Nucleus accumbens (tissue), 56 donors: ENCODE results near the gene SLC16A3.

ENCODE experiments used
- DNase-seq, 56 donors: peaks; one replicate each; lab custom pipeline; 2025; lab: John Stamatoyannopoulos, UW

SLC16A3 gene

GRCh38 chr17:82235056-82235774 lies 6.4 kb downstream of the SLC16A3 start:
- no peak for DNase-seq

DNA sequence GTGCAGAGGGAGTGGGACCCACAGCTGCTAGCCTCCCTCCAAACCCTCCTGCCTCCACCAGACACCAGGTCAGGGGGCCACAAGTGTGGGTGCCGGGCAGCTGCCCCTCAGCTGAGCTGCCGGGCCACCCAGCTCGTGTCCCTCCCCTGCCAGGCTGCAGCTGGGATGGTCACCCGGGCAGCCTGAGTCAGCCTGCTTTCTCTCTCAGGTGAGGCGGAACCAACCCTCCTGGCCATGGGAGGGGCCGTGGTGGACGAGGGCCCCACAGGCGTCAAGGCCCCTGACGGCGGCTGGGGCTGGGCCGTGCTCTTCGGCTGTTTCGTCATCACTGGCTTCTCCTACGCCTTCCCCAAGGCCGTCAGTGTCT lies 6.9 kb downstream of the SLC16A3 start:
- no peak for DNase-seq

DNA sequence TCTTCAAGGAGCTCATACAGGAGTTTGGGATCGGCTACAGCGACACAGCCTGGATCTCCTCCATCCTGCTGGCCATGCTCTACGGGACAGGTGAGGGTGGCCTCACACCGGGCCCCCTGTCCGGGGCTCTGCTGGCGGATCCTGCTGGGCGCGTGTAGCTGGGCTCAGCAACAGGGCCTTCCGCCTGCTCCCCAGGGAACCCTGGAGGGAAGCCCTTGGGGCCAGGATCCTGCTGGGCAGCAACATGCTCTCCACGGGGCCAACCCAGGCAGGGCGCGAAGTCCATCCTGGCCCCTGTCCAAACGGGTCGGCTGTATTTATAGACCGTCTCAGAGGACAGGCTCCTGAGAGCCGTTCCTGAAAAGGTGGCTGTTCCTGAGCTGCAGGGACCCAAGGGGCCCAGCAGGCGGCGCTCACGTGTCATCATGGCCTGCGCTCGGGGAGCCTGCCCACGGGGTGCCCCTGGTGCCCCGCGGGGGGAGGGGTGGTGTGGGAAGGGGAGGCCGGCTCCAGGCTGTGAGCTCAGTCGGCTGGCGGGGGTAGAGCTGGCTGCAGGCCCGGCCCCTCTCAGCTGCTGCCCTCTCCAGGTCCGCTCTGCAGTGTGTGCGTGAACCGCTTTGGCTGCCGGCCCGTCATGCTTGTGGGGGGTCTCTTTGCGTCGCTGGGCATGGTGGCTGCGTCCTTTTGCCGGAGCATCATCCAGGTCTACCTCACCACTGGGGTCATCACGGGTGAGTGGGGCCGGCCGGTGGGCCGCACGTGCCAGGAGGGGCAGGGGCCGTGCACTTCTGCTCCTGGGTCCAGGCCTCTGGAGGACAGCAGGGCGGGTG lies 7.5 kb downstream of the SLC16A3 start:
- DNase-seq: peak in 48 of 56 donors; percentile 18 to 85 (median 53)

DNA sequence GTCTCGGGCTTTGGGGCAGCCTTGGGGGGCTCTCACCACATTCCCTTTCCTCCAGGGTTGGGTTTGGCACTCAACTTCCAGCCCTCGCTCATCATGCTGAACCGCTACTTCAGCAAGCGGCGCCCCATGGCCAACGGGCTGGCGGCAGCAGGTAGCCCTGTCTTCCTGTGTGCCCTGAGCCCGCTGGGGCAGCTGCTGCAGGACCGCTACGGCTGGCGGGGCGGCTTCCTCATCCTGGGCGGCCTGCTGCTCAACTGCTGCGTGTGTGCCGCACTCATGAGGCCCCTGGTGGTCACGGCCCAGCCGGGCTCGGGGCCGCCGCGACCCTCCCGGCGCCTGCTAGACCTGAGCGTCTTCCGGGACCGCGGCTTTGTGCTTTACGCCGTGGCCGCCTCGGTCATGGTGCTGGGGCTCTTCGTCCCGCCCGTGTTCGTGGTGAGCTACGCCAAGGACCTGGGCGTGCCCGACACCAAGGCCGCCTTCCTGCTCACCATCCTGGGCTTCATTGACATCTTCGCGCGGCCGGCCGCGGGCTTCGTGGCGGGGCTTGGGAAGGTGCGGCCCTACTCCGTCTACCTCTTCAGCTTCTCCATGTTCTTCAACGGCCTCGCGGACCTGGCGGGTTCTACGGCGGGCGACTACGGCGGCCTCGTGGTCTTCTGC lies 8.4 kb downstream of the SLC16A3 start:
- DNase-seq: no peak

DNA sequence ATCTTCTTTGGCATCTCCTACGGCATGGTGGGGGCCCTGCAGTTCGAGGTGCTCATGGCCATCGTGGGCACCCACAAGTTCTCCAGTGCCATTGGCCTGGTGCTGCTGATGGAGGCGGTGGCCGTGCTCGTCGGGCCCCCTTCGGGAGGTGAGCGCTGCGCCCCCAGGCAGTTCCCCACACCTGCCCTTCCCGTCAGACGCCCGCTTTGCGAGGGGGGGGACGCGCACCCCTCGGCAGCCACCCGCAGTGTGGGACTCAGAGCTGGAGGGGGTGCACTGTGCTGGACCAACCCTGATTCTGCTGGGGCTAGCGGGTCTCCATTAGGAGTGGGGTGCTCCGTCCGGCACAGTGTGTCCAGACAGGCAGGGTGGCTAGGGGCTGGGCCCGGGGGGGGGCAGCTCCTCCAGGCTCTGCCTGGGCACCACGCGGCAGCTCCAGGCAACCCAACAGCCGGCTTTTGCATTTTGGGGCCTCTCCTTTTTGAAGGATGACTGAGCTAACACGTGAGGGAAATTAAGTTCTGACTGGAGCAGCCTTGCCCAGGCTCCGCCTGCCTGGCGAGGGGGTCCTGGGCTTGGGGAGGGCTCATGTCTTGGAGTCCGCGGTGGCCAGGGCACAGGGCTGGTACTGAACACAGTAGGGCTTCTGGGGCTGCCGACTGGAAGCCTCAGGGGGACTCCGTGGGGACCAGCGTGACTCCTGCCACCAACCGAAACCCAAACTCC lies 9.1 kb downstream of the SLC16A3 start:
- peak in 4 of 56 donors; percentile 23 to 62 (median 30) for DNase-seq

GRCh38 chr17:82238472-82239201 lies 9.8 kb downstream of the SLC16A3 start:
- peak in 38 of 56 donors; percentile 18 to 85 (median 52) for DNase-seq

DNA sequence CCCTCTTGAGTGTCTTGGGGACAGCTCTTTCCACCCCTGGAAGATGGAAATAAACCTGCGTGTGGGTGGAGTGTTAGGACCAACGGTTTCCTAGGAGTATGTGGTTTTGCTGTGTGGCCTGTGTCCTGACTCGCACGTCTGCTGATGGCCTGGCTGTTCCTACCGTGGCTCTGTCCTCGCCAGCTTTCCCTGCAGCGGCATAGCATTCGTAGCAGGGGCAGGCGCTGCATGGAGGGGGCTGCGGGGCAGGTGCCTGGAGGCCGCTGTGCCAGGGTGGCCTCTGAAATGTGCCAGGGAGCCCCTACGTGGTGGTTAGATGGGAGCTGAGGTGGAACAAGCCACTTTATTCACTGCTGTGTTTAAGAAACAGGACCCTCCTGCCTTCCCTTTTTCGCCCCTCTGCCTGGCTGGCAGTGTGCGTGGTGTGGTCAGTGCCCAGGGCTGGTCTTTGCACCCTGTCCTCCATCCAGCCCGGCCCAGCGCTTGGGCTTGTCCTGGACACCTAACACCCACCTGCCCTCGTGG lies 10.6 kb downstream of the SLC16A3 start:
- DNase-seq: no peak

DNA sequence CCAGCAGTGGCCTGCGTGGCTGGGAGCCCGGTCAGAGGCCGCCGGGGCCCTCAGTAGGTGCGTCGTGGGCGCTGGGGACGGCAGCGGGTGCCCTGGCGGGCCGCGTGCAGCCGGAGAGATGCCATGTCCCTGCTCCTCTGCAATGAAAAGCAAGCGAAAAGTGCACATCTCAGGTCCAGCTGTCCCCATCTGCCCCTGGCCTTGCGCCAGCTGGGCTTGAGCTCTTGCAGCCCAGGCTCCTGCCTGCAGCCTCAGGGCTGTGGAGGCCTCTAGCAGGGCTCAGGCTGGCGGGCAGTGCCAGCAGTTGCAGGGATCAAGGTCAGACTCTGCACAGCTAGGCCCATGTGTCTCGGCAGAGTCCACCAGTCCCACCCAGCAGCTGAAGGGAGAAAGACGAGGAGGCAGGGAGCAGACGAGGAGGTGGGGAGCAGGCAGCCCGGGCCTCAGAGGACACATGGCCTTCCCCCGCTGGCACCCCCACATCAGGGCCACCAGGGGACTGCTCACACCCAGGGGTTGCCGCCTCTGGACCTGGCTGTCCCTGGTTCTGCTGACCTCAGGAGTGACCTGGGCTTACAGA lies 11.2 kb downstream of the SLC16A3 start:
- DNase-seq: no peak

GRCh38 chr17:82240506-82241182 lies 11.8 kb downstream of the SLC16A3 start:
- no peak for DNase-seq

GRCh38 chr17:82241183-82241925 lies 12.5 kb downstream of the SLC16A3 start:
- peak in 46 of 56 donors; percentile 14 to 81 (median 44) for DNase-seq

- DNase-seq: peak in 1 of 56 donors; percentile 36
Observed at GRCh38 chr17:82241926-82242697, 13.3 kb downstream of the SLC16A3 start.

- DNase-seq: no peak
Observed at GRCh38 chr17:82242698-82242976, 13.8 kb downstream of the SLC16A3 start.

- DNase-seq: peak in 52 of 56 donors; percentile 19 to 87 (median 62)
Observed at GRCh38 chr17:82242977-82243647, 14.3 kb downstream of the SLC16A3 start.

- DNase-seq: no peak
Observed at GRCh38 chr17:82243648-82244412, 15.0 kb downstream of the SLC16A3 start.

- DNase-seq: peak in 24 of 56 donors; percentile 5 to 63 (median 30)
Observed at GRCh38 chr17:82244413-82245133, 15.7 kb downstream of the SLC16A3 start.
